CD4-positive, alpha-beta T cell treated with Interleukin-6 for 4 hours (primary cell): ENCODE results near the gene C2orf69.

Source experiments
- DNase-seq: peaks from one replicate; pipeline ENCODE4 v3.0.0-alpha.2; 2020; ENCODE audit warnings: mixed read lengths

The C2orf69 gene

GRCh38 chr2:199973703-199974102 is 62.6 kb downstream of the C2orf69 start:
- no peak for DNase-seq

DNA sequence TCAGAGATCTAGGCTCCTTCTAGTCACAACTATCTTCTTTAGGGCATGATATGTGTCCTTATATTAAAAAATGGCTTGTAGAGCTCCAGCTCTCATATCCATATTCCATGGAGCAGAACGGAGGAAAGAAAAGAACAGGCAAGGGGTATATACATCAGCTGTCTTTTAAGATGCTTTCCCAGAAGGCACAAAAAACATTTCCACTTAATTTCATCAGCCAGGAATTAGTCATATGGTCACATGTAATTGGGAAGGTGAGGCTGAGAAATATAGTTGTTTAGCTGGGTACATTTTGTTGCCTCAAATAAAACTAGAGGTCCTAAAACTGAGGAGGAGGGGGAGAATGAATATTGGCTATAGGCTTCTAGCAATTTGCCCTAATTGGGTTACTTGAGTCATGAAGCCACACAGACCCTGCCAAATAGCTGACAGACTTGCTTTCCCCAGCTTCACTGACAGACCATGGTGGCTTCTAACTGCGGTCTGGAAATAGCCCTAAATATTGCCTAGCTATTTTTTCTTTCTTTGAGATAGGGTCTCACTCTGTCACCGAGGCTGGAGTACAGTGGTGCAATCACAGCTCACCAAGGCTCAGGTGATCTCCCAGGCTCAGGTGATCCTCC is 64.3 kb downstream of the C2orf69 start:
- no peak for DNase-seq
